ENCODE results near the gene TRAPPC10. TPM values are rescaled to one million over a fixed set of nuclear protein-coding genes. Genes with fewer than 3 reads are reported as not detected.
"Not testable (repeated sequence)": the region's sequence is repeated elsewhere in the genome, so short reads cannot be mapped to it uniquely, and the experiment has no call there.

The TRAPPC10 gene
- total RNA-seq, 1 donor from 2014 or later = 24.7 TPM

GRCh38 chr21:44153214-44153888, 141.2 kb downstream of the TRAPPC10 start:
- not testable (repeated sequence) for DNase-seq

GRCh38 chr21:44153889-44154228, 141.8 kb downstream of the TRAPPC10 start:
- not testable (repeated sequence) for DNase-seq

GRCh38 chr21:44154816-44155230, 142.7 kb downstream of the TRAPPC10 start:
- not testable (repeated sequence) for DNase-seq

- DNase-seq = not testable (repeated sequence)
Measured at GRCh38 chr21:44155231-44155993, 143.3 kb downstream of the TRAPPC10 start.

DNA sequence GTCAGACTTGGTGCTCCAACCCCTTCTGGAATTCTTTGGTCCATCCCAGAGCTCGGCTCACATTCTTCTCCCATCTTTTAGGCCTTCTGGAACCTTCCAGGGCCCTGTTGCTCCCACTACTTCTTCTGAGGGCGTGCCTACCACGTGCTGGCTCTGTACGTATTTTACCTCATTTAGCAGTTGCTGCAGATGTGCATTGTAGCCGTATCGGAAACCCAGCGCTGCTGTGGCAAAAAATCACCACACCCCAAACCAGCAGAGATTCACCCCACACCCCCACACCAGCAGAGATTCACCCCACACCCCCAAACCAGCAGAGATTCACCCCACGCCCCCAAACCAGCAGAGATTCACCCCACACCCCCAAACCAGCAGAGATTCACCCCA, 143.9 kb downstream of the TRAPPC10 start:
- not testable (repeated sequence) for DNase-seq

Small RNA genes within 50 kb of the gene (small RNA-seq; reads per million reads assigned to genes)
- not detected for gene RNU6-1150P (ENCODE audit: low replicate concordance)

Other genes starting within 250 kb of the TRAPPC10 start
- gene CSTB, start 236.0 kb upstream of the TRAPPC10 start, total RNA-seq = 14.8 TPM
- gene RRP1, start 222.7 kb upstream of the TRAPPC10 start, total RNA-seq = 17.2 TPM
- 43.3 TPM for gene AGPAT3, start 147.1 kb upstream of the TRAPPC10 start, total RNA-seq
- 26.0 TPM for gene PWP2, start 95.1 kb downstream of the TRAPPC10 start, total RNA-seq
- gene GATD3, start 121.4 kb downstream of the TRAPPC10 start, total RNA-seq = 63.2 TPM
- 3.1 TPM for gene ICOSLG, start 228.6 kb downstream of the TRAPPC10 start, total RNA-seq
- gene DNMT3L, start 249.6 kb downstream of the TRAPPC10 start, total RNA-seq = not detected

Measured in tongue (tissue), 3 donors.